Measurements from ENCODE around the gene FAM89B.

Gene FAM89B

GRCh38 chr11:65557280-65558001 lies 14.9 kb upstream of the FAM89B start:
- ChIA-PET POLR2A (interaction anchor here (0.9 to 1.4 kb wide), 4 partner anchors 13 to 135 kb away, joined by 3 to 8 read pairs (median 4); partner anchors contain the start of genes NEAT1, SCYL1 and ZNRD2), CTCF (interaction anchor here (0.9 kb wide), 1 partner anchor 37 kb away, joined by 5 read pairs; no protein-coding TSS in a partner anchor)
- DNase-seq (ENCODE audit: extremely low spot score), result no peak
- TF ChIP-seq ZNF384 (IDR thresholded peaks at IDR 0.05), result no peak
- TF ChIP-seq CTBP1 (IDR thresholded peaks at IDR 0.05; ENCODE audit: borderline replicate concordance), result no peak
- no peak for TF ChIP-seq PKNOX1 (IDR thresholded peaks at IDR 0.05)
- 0 out of 2 replicates have a peak, but pooled peaks have one; percentile 25 for TF ChIP-seq L3MBTL2 (conservative IDR thresholded peaks at IDR 0.05)

- DNase-seq (ENCODE audit: extremely low spot score), result peak; percentile 67
- CTCF ChIA-PET, result interaction anchor here (0.6 to 2.2 kb wide), 3 partner anchors 12 to 92 kb away, joined by 5 to 11 read pairs (median 7); partner anchors contain the start of gene ZNRD2
- TF ChIP-seq TARDBP (IDR thresholded peaks at IDR 0.05) (no peak), FOXK2 (IDR thresholded peaks at IDR 0.05) (no peak), ZNF384 (IDR thresholded peaks at IDR 0.05) (no peak), LEF1 (IDR thresholded peaks at IDR 0.05; ENCODE audit: borderline replicate concordance) (no peak), FOXA1 (IDR thresholded peaks at IDR 0.05) (no peak), PKNOX1 (IDR thresholded peaks at IDR 0.05) (no peak), SP1 (IDR thresholded peaks at IDR 0.05) (no peak), HDGF (IDR thresholded peaks at IDR 0.05; ENCODE audit: borderline replicate concordance) (no peak), L3MBTL2 (conservative IDR thresholded peaks at IDR 0.05) (no peak), BHLHE40 (IDR thresholded peaks at IDR 0.05; ENCODE audit: borderline replicate concordance) (no peak), NFRKB (IDR thresholded peaks at IDR 0.05) (no peak), SUZ12 (IDR thresholded peaks at IDR 0.05) (no peak), ELF4 (IDR thresholded peaks at IDR 0.05) (no peak), ARNT (IDR thresholded peaks at IDR 0.05) (no peak)
- POLR2A ChIA-PET, result interaction anchor here (0.7 to 3.7 kb wide), 9 partner anchors 12 to 330 kb away, joined by 3 to 47 read pairs (median 4); partner anchors contain the start of genes EHBP1L1, FAM89B, FIBP and MALAT1
Measured at GRCh38 chr11:65558002-65558929, 14.1 kb upstream of the FAM89B start, which contains the start of gene LTBP3. TSS of gene LTBP3 (minus strand) at chr11:65558359. CDS start at chr11:65557959, 400 bp downstream.

DNA sequence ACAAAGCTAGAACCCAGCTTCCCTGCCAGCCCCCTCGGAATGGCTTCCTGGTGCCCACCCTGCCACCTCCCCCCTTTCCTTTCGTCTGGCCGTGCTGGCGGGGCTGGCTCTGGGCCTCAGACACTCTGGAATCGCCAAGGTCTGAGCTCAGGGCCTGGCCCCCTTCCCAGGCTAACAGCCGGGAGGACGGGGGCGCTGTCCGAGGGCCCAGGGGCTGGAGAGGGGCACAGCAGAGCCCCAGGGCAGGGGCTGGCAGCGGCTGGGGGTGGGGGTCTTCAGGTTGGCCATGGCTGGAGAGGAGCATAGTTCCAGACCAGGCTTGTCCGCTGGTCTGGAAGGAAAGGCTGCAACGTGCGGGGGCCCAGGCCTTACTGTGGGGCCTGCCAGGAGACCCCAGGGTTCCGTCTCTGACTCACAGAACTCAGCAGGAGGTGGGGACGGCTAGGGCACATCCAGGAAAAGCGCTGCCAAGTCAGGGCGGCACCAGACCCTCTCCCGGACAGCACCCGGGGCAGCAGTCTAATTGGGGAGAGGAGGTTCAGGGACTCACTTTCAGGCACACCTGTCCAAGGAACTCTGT lies 13.3 kb upstream of the FAM89B start:
- CTCF ChIA-PET, result interaction anchor here (1.7 to 2.2 kb wide), 3 partner anchors 11 to 18 kb away, joined by 6 to 11 read pairs (median 7); partner anchors contain the start of genes FAM89B and ZNRD2
- no peak for DNase-seq (ENCODE audit: extremely low spot score)
- POLR2A ChIA-PET, result interaction anchor here (0.7 to 3.7 kb wide), 11 partner anchors 10 to 330 kb away, joined by 3 to 47 read pairs (median 4); partner anchors contain the start of genes EHBP1L1, FAM89B, FIBP and MALAT1
- TF ChIP-seq LEF1 (IDR thresholded peaks at IDR 0.05; ENCODE audit: borderline replicate concordance) (no peak), ELF4 (IDR thresholded peaks at IDR 0.05) (no peak), PKNOX1 (IDR thresholded peaks at IDR 0.05) (no peak), ARNT (IDR thresholded peaks at IDR 0.05) (no peak), FOXK2 (IDR thresholded peaks at IDR 0.05) (no peak), CTBP1 (IDR thresholded peaks at IDR 0.05; ENCODE audit: borderline replicate concordance) (no peak)

DNA sequence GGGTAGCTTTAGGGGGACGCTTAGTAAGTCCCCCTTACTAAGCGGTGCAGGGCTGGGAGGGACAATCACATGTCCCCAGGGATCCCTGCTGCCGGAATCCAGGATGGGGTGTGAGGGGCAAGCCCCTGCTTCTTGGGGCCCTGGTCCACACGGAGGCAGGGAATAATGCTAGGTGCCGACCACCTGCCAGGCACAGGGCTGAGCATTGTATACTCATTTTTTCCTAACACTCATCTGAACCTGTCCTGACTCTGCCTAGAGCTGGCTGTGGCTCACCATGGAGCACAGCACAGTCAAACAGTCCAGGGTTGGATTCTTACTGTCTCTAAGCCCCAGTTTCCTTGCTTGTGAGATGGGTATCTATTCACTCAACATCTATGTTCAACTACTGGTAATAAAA lies 12.8 kb upstream of the FAM89B start:
- TF ChIP-seq FOXA1 (IDR thresholded peaks at IDR 0.05) (no peak), HDGF (IDR thresholded peaks at IDR 0.05; ENCODE audit: borderline replicate concordance) (no peak), BHLHE40 (IDR thresholded peaks at IDR 0.05; ENCODE audit: borderline replicate concordance) (no peak)
- CTCF ChIA-PET, result interaction anchor here (1.7 to 2.2 kb wide), 3 partner anchors 11 to 18 kb away, joined by 6 to 11 read pairs (median 7); partner anchors contain the start of genes FAM89B and ZNRD2
- POLR2A ChIA-PET, result interaction anchor here (0.9 to 3.7 kb wide), 9 partner anchors 10 to 329 kb away, joined by 3 to 47 read pairs (median 4); partner anchors contain the start of genes FIBP, MALAT1, NEAT1 and POLA2
- DNase-seq (ENCODE audit: extremely low spot score), result no peak

DNA sequence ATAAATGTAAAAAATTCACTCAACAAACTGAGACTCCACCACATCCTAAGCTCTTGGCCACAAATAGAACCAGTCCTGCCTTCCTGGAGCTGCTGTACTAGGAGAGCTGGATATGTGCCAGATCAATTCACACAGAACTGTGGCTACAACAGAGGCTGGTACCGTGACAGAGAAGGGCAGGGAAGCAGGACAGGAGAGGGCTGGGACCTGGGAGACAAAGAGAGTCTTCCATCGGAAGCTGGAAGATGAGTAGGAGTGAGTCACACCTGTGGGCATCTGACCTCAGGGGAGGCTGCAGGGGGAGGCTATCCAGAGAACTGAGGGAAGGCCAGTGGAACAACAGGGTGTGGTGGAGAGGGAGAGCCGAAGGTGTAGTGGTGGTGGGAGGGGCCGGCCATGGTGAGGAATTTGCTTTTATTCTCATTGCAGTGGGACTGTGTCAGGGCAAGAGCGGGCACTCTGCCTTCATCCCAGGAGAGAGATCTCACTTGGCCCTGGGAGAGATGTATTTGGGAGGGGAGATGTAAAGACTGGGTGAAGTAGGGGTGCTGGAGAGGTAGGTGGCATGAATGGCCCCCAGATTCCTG lies 12.3 kb upstream of the FAM89B start:
- CTCF ChIA-PET, result interaction anchor here (0.9 to 2.2 kb wide), 7 partner anchors 8 to 220 kb away, joined by 3 to 12 read pairs (median 6); partner anchors contain the start of genes AP5B1, FAM89B and ZNRD2

More for the DNA sequence above, 12.3 kb upstream of the FAM89B start:
- no peak for DNase-seq (ENCODE audit: extremely low spot score)
- TF ChIP-seq FOXM1 (IDR thresholded peaks at IDR 0.05; ENCODE audit: borderline replicate concordance), result no peak
- TF ChIP-seq LEF1 (IDR thresholded peaks at IDR 0.05; ENCODE audit: borderline replicate concordance), result no peak
- TF ChIP-seq PKNOX1 (IDR thresholded peaks at IDR 0.05), result no peak
- no peak for TF ChIP-seq SUZ12 (IDR thresholded peaks at IDR 0.05)
- no peak for TF ChIP-seq L3MBTL2 (conservative IDR thresholded peaks at IDR 0.05)
- POLR2A ChIA-PET, result interaction anchor here (0.9 to 3.7 kb wide), 12 partner anchors 10 to 298 kb away, joined by 3 to 47 read pairs (median 4); partner anchors contain the start of genes DPF2, FAM89B, MALAT1 and NEAT1
